Testis (tissue), 3 donors: ENCODE data around the gene MAN1B1. TPM values are rescaled to one million over a fixed set of nuclear protein-coding genes. Genes with fewer than 3 reads are reported as not detected.

Experiments used
- DNase-seq: peaks from one replicate; pipeline ENCODE4 v3.0.0-alpha.2; 2019
- H3K27ac ChIP-seq, 2 donors: fragments of 200-600 bp; sonication (generic); one replicate each; pipeline ENCODE4 v1.5.1; 2019
- H3K27me3 ChIP-seq: fragments of 200-600 bp; sonication (generic); one replicate; pipeline ENCODE4 v1.5.1; 2019
- H3K36me3 ChIP-seq: fragments of 200-600 bp; sonication (generic); one replicate; pipeline ENCODE4 v1.5.1; 2017; ENCODE audit warnings: low read depth; ENCODE audit errors: missing control alignments
- H3K4me1 ChIP-seq: fragments of 200-600 bp; sonication (generic); one replicate; pipeline ENCODE4 v1.5.1; 2019
- H3K4me3 ChIP-seq, 2 donors: fragments of 200-600 bp; sonication (generic); one replicate each; pipeline ENCODE4 v1.5.1; 2017 to 2019
- H3K9me3 ChIP-seq: fragments of 200-600 bp; sonication (generic); one replicate; pipeline ENCODE4 v1.5.1; 2017
- CTCF ChIP-seq, 3 experiments: fragments of 450-650 bp in 2 of 3; fragments of 200-600 bp in 1 of 3; sonication (generic) in 1 of 3; IDR thresholded peaks; one replicate each; pipeline ENCODE4 v1.5.1; 2016 to 2019; ENCODE audit warnings: antibody characterized with exemption in 3 of 3, mild to moderate bottlenecking in 2 of 3, moderate library complexity in 1 of 3
- POLR2A ChIP-seq: fragments of 450-650 bp; IDR thresholded peaks from one replicate; pipeline ENCODE4 v1.6.1; 2017; ENCODE audit warnings: antibody characterized with exemption, mild to moderate bottlenecking, moderate library complexity
- WGBS, 2 donors: methylation state at CpG; one replicate each; pipeline ENCODE4 v1.1.5; 2018; 5-methylcytosine and 5-hydroxymethylcytosine counted together
- intact Hi-C: fragments of 100-400 bp; cut with DNase I; formaldehyde crosslinking; loops from one replicate; pipeline ENCODE4 v1.15.1; 2023; ENCODE audit warnings: low total_unique reads
- polyA plus RNA-seq: library from polyadenylated mRNA; stranded (reverse); fragments of 350-450 nt; fragmentation: Illumina TruSeq; extraction: RNeasy Lipid Tissue Mini Kit (QIAGEN cat#74804); gene quantifications from one replicate; pipeline ENCODE4 v1.2.3, GENCODE V29; 2014; ENCODE audit warnings: low read depth, low replicate concordance; ENCODE audit not compliant: insufficient read depth
- total RNA-seq, 2 donors: library from RNA; depleted of rRNA; stranded (reverse); fragments of >200 nt; gene quantifications; one replicate each; pipeline ENCODE4 v1.2.3, GENCODE V29; 2016

The MAN1B1 gene
- total and polyA plus RNA-seq, 3 donors from 2014 or later, result 62.2 to 124 (median 122) TPM

DNA sequence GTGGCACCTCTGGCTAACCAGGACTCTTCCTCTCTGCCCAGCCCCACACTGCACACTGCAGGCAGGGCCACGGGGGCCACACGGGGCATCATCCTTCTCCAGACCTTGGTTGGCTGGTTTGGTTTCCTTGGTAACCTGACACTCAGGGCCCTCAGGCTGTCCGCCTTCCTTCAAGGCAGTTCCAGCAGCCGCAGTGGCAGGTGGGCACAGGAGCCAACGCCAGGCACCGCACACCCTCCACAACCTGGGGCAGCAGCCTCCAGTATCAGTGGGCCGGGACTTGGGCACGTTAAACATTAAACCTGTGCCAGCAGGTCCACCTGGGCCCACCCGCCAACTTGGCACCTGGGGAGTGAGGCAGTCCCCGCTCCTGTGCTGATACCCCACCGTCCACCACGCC is 42.7 kb upstream of the MAN1B1 start:
- Histone ChIP-seq H3K4me1 (peaks cover 10% of the 10 kb centered on the region), H3K27me3 (no peaks in the 10 kb centered on the region), H3K4me3 (no peak overlapping the region), H3K27ac (no peak overlapping the region), H3K9me3 (no peaks in the 10 kb centered on the region), H3K36me3 (no peaks in the 10 kb centered on the region)
- DNase-seq, result no peak
- intact Hi-C loops, result no loop called here
- 74% methylated on average over 6 to 12 of the region's 12 CpGs for WGBS, 2 donors
- TF ChIP-seq CTCF (IDR thresholded peaks at IDR 0.05), result no peak
- no peak for TF ChIP-seq POLR2A

- Histone ChIP-seq H3K36me3 (no peaks in the 10 kb centered on the region), H3K27ac (no peak overlapping the region), H3K27me3 (no peaks in the 10 kb centered on the region), H3K9me3 (no peaks in the 10 kb centered on the region), H3K4me1 (peaks cover 10% of the 10 kb centered on the region), H3K4me3 (peak overlapping the region; percentile 59 to 66)
- intact Hi-C loops, result no loop called here
- DNase-seq, result no peak
- 18 to 26% methylated on average over 16 to 18 of the region's 18 CpGs for WGBS, 2 donors
- TF ChIP-seq CTCF (IDR thresholded peaks at IDR 0.05) (no peak), POLR2A (no peak)
These were observed 42.1 kb upstream of the MAN1B1 start for GRCh38 chr9:137044502-137045177.

GRCh38 chr9:137045294-137046087 is 41.3 kb upstream of the MAN1B1 start:
- DNase-seq, result peak; percentile 57
- no peak for TF ChIP-seq CTCF (IDR thresholded peaks at IDR 0.05)
- no peak for TF ChIP-seq POLR2A
- WGBS, 2 donors, result 2 to 6% methylated on average over 7 to 76 of the region's 96 CpGs
- Histone ChIP-seq H3K4me1 (peaks cover 10% of the 10 kb centered on the region), H3K27me3 (no peaks in the 10 kb centered on the region), H3K4me3 (peak overlapping the region; percentile 59 to 67), H3K9me3 (no peaks in the 10 kb centered on the region), H3K27ac (peak overlapping the region; percentile 31 to 55), H3K36me3 (no peaks in the 10 kb centered on the region)
- intact Hi-C loops, result no loop called here

- no peaks in the 10 kb centered on the region for H3K27me3 ChIP-seq
- DNase-seq, result peak; percentile 88
- peak within 1 kb of the TSS; percentile 31 to 55 for H3K27ac ChIP-seq
- intact Hi-C loops, result no loop called here
- peak within 1 kb of the TSS; percentile 59 to 67 for H3K4me3 ChIP-seq
- no peaks in the 10 kb centered on the region for H3K9me3 ChIP-seq
- peaks cover 10% of the 10 kb centered on the region for H3K4me1 ChIP-seq
- WGBS, 2 donors, result 0% methylated on average over 27 to 57 of the region's 57 CpGs
- TF ChIP-seq CTCF (IDR thresholded peaks at IDR 0.05) (peak; percentile 80 to 85 (median 81)), POLR2A (no peak)
- no peaks in the 10 kb centered on the region for H3K36me3 ChIP-seq
These were observed 40.5 kb upstream of the MAN1B1 start, which contains the start of gene NPDC1 for GRCh38 chr9:137046088-137046787. NPDC1 (minus strand) TSS chr9:137046177; CDS start chr9:137045989, 188 bp downstream.
